ENCODE measurements around the gene GASK1A.

GASK1A gene

GRCh38 chr3:42980209-42980608 lies 1.1 kb downstream of the GASK1A start:
- TF ChIP-seq CTCF (IDR thresholded peaks at IDR 0.05; ENCODE audit: extremely low read depth, insufficient read depth, missing control alignments) = no peak
- in situ Hi-C loops (cut with MboI; ENCODE audit: low pct_unique_long_range_greater_than_20kb, low sequenced_read_pairs, unreplicated experiment) = no loop called here
- no peak for DNase-seq (ENCODE audit: low spot score)

GRCh38 chr3:42980909-42981308 lies 1.8 kb downstream of the GASK1A start:
- in situ Hi-C loops (cut with MboI; ENCODE audit: low pct_unique_long_range_greater_than_20kb, low sequenced_read_pairs, unreplicated experiment) = no loop called here
- no peak for DNase-seq (ENCODE audit: low spot score)
- no peak for TF ChIP-seq CTCF (IDR thresholded peaks at IDR 0.05; ENCODE audit: extremely low read depth, insufficient read depth, missing control alignments)

GRCh38 chr3:42982645-42983412 lies 3.7 kb downstream of the GASK1A start:
- TF ChIP-seq CTCF (IDR thresholded peaks at IDR 0.05; ENCODE audit: extremely low read depth, insufficient read depth, missing control alignments) = no peak
- no peak for DNase-seq (ENCODE audit: low spot score)
- in situ Hi-C loops (cut with MboI; ENCODE audit: low pct_unique_long_range_greater_than_20kb, low sequenced_read_pairs, unreplicated experiment) = no loop called here

- DNase-seq (ENCODE audit: low spot score) = no peak
- in situ Hi-C loops (cut with MboI; ENCODE audit: low pct_unique_long_range_greater_than_20kb, low sequenced_read_pairs, unreplicated experiment) = no loop called here
- TF ChIP-seq CTCF (IDR thresholded peaks at IDR 0.05; ENCODE audit: extremely low read depth, insufficient read depth, missing control alignments) = no peak
Measured at GRCh38 chr3:42983927-42984326, 4.8 kb downstream of the GASK1A start.

GRCh38 chr3:42984701-42985100 lies 5.6 kb downstream of the GASK1A start:
- no peak for TF ChIP-seq CTCF (IDR thresholded peaks at IDR 0.05; ENCODE audit: extremely low read depth, insufficient read depth, missing control alignments)
- in situ Hi-C loops (cut with MboI; ENCODE audit: low pct_unique_long_range_greater_than_20kb, low sequenced_read_pairs, unreplicated experiment) = no loop called here
- DNase-seq (ENCODE audit: low spot score) = no peak

- no peak for TF ChIP-seq CTCF (IDR thresholded peaks at IDR 0.05; ENCODE audit: extremely low read depth, insufficient read depth, missing control alignments)
- in situ Hi-C loops (cut with MboI; ENCODE audit: low pct_unique_long_range_greater_than_20kb, low sequenced_read_pairs, unreplicated experiment) = no loop called here
- no peak for DNase-seq (ENCODE audit: low spot score)
Measured at GRCh38 chr3:42988097-42988496, 9.0 kb downstream of the GASK1A start.

All from GM13977 (cell line).